ENCODE data around the gene SLC25A21.

The SLC25A21 gene

DNA sequence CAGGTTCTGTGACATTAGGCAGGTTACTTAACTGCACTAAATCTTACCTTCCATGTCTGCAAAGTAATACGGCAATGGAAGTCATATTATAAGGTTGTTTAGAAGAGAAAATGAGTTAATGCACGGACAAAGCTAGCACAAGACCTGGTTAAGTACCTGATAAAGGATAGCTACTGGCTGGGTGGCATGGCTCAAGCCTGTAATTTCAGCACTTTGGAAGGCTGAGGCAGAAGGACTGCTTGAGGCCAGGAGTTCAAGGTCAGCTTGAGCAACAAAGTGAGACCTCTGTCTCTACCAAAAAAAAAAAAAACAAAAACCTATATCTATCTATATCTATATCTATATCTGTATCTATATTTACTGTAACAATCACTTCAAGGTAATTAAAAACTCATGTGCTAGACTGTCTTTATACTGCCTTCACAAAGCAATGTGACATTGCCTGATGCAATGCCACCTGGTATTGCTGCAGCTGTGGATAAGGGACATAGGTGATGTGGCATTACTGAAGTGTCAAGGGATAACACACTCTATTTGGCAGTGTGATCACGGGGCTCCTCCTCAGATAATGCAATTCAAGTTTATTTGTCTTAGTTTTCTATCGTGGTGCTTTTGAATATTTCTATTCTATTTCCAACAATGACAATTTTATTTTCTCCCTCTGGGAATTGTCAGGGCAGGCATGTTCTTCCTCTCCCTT, 403.6 kb downstream of the SLC25A21 start:
- TF ChIP-seq, protein P1, sequence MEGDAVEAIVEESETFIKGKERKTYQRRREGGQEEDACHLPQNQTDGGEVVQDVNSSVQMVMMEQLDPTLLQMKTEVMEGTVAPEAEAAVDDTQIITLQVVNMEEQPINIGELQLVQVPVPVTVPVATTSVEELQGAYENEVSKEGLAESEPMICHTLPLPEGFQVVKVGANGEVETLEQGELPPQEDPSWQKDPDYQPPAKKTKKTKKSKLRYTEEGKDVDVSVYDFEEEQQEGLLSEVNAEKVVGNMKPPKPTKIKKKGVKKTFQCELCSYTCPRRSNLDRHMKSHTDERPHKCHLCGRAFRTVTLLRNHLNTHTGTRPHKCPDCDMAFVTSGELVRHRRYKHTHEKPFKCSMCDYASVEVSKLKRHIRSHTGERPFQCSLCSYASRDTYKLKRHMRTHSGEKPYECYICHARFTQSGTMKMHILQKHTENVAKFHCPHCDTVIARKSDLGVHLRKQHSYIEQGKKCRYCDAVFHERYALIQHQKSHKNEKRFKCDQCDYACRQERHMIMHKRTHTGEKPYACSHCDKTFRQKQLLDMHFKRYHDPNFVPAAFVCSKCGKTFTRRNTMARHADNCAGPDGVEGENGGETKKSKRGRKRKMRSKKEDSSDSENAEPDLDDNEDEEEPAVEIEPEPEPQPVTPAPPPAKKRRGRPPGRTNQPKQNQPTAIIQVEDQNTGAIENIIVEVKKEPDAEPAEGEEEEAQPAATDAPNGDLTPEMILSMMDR (IDR thresholded peaks at IDR 0.05; ENCODE audit: low read depth, low read length, missing control alignments): no peak
- DNase-seq (ENCODE audit: extremely low read depth, low read depth): no peak
- no peak overlapping the region for H3K4me3 ChIP-seq (replicated peaks; ENCODE audit: low read depth, low read length)

DNA sequence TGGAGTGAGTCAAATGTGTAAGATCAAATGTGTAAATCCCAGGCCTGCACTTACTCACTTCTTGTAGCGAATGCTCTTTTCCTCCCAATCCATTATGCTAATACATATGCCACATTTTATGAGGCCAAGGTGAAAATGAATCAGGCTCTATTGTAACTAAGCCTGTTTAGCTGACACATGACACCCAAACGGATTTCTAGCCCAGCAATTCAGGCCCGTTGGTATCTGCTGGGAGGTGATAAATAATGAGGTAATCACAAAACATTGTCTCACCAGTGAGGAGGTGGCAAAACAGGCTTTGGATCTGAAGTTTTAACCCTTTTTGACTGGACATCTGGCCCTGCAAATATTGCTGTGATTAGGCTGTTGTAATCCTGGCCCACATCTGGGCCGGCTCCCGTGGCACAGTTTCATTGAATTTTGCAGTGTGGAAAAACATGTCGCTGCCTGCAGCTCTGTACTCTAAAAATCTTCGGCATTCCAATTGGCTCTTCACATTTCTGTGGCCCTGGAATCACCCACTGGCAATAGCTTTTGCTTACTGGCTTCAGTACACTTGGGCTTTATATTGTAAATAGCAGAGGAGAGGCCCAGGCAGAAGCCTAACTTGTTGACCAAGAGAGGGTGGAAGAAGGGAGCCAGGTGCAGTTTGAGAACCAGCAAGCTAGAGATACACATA, 404.7 kb downstream of the SLC25A21 start:
- H3K4me3 ChIP-seq (replicated peaks; ENCODE audit: low read depth, low read length): no peak overlapping the region
- DNase-seq (ENCODE audit: extremely low read depth, low read depth): no peak
- TF ChIP-seq, protein P1 (IDR thresholded peaks at IDR 0.05; ENCODE audit: low read depth, low read length, missing control alignments): no peak

DNA sequence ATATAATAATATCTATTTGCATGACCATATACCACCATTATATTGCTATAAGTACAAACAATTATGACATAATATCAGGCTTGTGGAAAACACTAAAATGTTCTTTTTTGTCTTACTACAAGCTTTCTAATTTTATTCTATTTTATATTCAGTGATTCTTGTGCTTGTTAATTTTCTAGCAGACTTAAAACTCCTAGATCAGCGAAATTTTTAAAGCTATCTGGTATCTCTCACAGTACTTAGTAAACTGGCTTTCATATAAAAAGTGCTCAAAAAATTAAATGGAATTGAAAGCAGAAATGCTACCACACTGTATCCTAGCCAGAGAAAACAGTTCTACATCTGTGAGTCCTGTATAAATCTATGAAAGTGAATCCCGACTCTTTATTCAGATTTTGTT, 405.4 kb downstream of the SLC25A21 start:
- TF ChIP-seq, protein P1 (IDR thresholded peaks at IDR 0.05; ENCODE audit: low read depth, low read length, missing control alignments): no peak

DNA sequence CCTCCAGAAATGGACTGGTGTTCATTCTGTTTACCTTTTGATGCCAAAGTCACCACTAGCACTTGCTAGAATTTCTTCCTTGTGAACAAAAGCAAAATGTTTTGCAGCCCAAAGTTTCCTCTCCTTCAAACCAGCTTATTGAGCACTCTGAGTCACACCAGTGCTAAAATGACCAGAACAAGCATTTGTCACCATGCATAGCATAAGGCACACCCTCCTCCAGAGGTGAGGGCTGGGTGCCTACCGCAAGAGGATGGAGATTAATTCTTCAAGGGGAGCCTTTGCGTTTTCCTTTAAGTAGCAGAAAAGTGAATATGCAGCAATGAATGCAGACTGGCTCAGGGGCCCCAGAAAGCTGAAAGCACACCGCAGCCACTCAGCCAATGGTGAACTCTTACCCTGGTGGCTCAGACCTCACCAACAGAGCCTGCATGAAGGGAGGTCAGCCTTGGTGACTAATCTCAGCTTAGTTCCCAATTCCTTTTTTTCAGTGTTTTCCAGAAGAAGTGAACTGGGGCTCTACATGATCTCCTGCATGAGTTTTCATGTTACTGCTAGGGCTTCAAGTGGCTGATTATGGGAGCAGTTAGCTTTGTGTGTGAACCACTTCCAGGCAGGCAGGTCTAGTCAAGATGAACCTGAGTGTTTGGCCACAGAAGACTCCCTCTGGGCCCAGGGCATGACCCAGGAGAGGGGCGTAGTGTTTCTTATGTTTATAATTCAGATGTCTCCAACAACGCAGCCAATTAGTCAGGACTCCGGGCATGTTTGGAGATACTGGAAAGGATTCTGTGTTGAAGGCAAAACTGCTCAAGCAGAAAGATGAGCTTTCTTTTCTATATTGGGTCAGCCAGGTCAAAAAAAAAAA, 414.4 kb downstream of the SLC25A21 start:
- TF ChIP-seq, protein P1 (IDR thresholded peaks at IDR 0.05; ENCODE audit: low read depth, low read length, missing control alignments): no peak
- no peak for DNase-seq (ENCODE audit: extremely low read depth, low read depth)
- no peak overlapping the region for H3K4me3 ChIP-seq (replicated peaks; ENCODE audit: low read depth, low read length)

More for the DNA sequence above, 405.4 kb downstream of the SLC25A21 start:
- no peak overlapping the region for H3K4me3 ChIP-seq (replicated peaks; ENCODE audit: low read depth, low read length)
- no peak for DNase-seq (ENCODE audit: extremely low read depth, low read depth)

DNA sequence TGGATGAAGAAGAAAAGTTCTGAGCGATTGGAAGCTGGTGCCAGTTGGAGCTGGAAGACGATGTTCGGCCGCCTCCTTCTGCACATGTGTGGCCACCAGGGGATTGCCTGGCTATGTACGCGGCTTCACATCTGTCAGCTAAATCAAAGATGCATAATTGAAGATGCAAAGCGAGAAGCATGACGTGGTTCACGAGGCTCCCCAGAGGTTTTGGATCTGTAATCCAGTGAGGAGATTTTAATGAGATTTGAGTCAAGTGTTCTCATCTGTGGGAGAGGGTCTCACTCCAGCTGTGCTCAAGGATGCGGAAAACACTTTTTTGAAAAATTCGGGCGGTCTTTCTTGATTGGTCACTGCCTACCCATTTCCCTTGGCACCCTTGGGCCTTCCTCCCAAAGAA, 416.2 kb downstream of the SLC25A21 start:
- TF ChIP-seq, protein P1 (IDR thresholded peaks at IDR 0.05; ENCODE audit: low read depth, low read length, missing control alignments): no peak
- no peak for DNase-seq (ENCODE audit: extremely low read depth, low read depth)
- no peak overlapping the region for H3K4me3 ChIP-seq (replicated peaks; ENCODE audit: low read depth, low read length)

DNA sequence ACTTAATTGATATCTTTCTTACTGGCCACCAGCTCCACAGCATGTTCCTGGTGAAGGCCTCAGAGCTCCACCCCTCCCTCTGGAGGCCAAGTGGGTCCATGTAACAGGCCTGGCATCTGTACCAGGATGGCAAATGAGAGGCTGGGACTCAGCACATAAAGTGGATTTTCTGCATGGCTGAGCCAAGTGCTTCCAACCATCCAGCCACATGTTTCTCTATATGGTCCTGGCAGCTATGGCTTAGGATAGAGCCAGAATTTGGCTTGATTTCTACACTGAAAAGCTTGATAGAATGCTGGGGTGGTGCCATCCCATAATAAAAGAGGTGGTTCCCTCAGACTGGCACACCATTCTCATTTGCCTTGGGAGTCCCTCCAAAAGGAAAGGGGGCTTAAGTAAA, 416.6 kb downstream of the SLC25A21 start:
- DNase-seq (ENCODE audit: extremely low read depth, low read depth): no peak
- TF ChIP-seq, protein P1 (IDR thresholded peaks at IDR 0.05; ENCODE audit: low read depth, low read length, missing control alignments): no peak
- H3K4me3 ChIP-seq (replicated peaks; ENCODE audit: low read depth, low read length): no peak overlapping the region

Data from HFF-Myc (cell line).